Esophagus squamous epithelium (tissue), 4 donors: ENCODE results near the gene COL20A1.

Experiments
- CTCF ChIP-seq, 6 experiments: fragments of 450-650 bp in 4 of 6; fragments of 200-600 bp in 2 of 6; sonication (generic) in 2 of 6; IDR thresholded peaks; one replicate each; pipeline ENCODE4 v1.5.1; 2016 to 2019; ENCODE audit warnings: antibody characterized with exemption in 6 of 6, mild to moderate bottlenecking in 4 of 6, moderate library complexity in 4 of 6
- POLR2A ChIP-seq, 4 donors: fragments of 450-650 bp; IDR thresholded peaks; one replicate each; pipeline ENCODE4 v1.6.1; 2017; ENCODE audit warnings: antibody characterized with exemption in 4 of 4, mild to moderate bottlenecking in 4 of 4, moderate library complexity in 3 of 4

- TF ChIP-seq CTCF (IDR thresholded peaks at IDR 0.05), result no peak
- TF ChIP-seq POLR2A (IDR thresholded peaks at IDR 0.05), result no peak
These were observed 68.8 kb downstream of the COL20A1 start for GRCh38 chr20:63361519-63362435.
